Measurements from ENCODE around the gene COL4A4. TPM values are rescaled to one million over a fixed set of nuclear protein-coding genes. Genes with fewer than 3 reads are reported as not detected.
A peak's percentile ranks its signal among the peaks of the same experiment; 100 is the strongest.
"Not testable (repeated sequence)": the region's sequence is repeated elsewhere in the genome, so short reads cannot be mapped to it uniquely, and the experiment has no call there.

The COL4A4 gene
- polyA plus RNA-seq, 2 of the 4 experiments (the other 2 are of a cell fraction) = 1.7 to 6.8 TPM

DNA sequence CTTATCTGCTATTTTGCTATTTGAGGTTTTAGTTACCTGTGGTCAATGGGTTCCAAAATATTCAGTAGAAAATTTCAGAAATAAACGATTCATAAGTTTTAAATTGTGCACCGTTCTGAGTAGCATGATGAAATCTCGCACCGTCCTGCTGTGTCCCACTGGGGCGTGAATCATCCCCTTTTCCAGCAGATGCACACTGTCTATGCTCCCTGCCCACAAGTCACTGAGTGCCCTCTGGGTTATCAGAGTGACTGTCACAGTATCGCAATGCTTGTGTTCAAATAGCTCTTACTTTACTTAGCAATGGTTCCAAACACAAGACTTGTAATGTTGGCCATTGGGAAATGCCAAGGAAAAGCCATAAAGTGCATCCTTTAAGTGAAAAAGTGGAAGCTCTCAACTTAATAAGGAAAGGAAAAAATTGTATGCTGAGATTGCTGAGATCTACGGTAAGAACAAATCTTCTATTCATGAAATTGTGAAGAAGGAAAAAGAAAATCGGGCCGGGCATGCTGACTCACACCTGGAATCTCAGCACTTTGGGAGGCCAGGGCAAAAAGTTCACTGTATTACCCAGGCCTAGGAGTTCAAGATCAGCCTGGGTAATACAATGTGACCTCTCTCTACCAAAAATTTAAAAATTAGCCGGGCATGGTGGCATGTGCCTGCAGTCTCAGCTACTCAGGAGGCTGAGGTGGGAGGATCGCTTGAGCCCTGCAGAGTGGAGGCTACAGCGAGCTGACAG lies 13.8 kb upstream of the COL4A4 start:
- ChIA-PET POLR2A (no interaction called here), CTCF (interaction anchor here (0.6 to 2.2 kb wide), 5 partner anchors 9 to 71 kb away, joined by 3 to 8 read pairs (median 3); no protein-coding TSS in a partner anchor)
- TF ChIP-seq GATA3 (IDR thresholded peaks at IDR 0.05; ENCODE audit: borderline replicate concordance) (no peak), RARB (CRISPR knock-in tag; IDR thresholded peaks at IDR 0.05) (no peak), NFE2L2 (conservative IDR thresholded peaks at IDR 0.05; ENCODE audit: low read length) (no peak), HEYL (CRISPR knock-in tag; IDR thresholded peaks at IDR 0.05) (no peak)
- no peak overlapping the region for H3K27ac ChIP-seq
- no peak overlapping the region for H3K4me3 ChIP-seq
- peaks cover 27% of the 10 kb centered on the region for H3K4me1 ChIP-seq
- no peak for DNase-seq (ENCODE audit: low read depth in 1 of 2, low spot score in 1 of 2)
- no peak overlapping the region for H3K4me2 ChIP-seq
- no peak for ATAC-seq
- no peaks in the 10 kb centered on the region for H3K9me3 ChIP-seq
- 86% methylated on average over 12 of the region's 12 CpGs for WGBS (ENCODE audit: missing lambda C conversion rate)
- FAIRE-seq = no peak

DNA sequence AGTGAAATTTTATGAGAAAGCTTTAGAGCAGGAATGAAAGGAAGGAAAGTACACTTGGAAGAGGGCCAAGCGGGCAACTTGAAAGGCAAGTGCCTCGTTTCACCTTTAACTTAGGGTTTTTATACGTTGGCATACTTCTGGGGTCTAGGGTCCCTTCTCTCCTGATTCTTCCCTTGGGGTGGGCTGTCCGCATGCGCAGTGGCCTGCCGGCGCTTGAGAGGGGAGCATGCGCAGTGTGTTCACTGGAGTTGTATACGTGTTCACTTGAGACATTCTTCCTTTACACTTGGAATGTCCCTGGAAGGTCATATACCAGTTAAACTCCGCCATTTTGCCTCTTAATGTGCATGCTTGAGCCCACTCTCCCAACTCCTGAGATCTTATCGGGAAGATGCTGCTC lies 7.8 kb upstream of the COL4A4 start:
- POLR2A ChIA-PET; H3K4me3 ChIP-seq; FAIRE-seq; CTCF ChIA-PET; H3K4me1 ChIP-seq; H3K27ac ChIP-seq; H3K4me2 ChIP-seq; ATAC-seq; H3K9me3 ChIP-seq; DNase-seq (ENCODE audit: low read depth in 1 of 2, low spot score in 1 of 2): not testable (repeated sequence)
- 92% methylated on average over 11 of the region's 11 CpGs for WGBS (ENCODE audit: missing lambda C conversion rate)

DNA sequence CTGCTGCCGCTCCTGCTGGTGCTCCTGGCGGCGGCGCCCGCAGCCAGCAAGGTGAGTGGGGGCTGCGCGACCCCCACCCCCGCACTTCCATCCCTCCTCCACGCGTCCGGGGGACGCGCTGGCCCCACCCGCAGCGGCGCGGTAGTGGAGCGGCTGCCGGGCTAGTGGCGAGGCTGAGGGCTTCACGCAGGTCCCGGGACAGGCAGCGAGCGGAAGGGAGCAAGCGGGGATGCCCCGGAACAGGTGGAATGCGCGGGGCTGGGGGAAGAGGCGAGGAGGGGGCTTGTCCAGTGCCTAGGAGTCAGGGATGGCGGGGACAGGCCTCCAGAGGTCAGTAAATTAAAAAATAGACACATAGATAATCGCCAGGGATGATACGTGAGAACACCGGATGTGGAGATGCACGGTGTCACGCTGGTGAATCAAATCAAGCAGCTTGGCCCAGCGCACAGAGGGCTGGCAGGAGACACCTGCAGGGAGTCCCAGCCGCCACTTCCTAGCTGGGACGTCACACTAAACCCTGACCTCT lies 822 bp upstream of the COL4A4 start:
- ChIA-PET POLR2A (no interaction called here), CTCF (interaction anchor here (0.7 kb wide), 1 partner anchor 73 kb away, joined by 3 read pairs; no protein-coding TSS in a partner anchor)
- no peak for FAIRE-seq
- peak; percentile 72 to 73 for ATAC-seq
- peaks cover 8% of the 10 kb centered on the region; the same call in 1 of the 3 replicates for H3K4me1 ChIP-seq
- H3K4me2 ChIP-seq = peak overlapping the region; percentile 96
- peak overlapping the region; percentile 77 to 79 for H3K27ac ChIP-seq
- DNase-seq (ENCODE audit: low read depth in 1 of 2, low spot score in 1 of 2) = peak; percentile 46 to 67
- no peak for TF ChIP-seq RCOR1 (IDR thresholded peaks at IDR 0.05; ENCODE audit: low read depth, low read length)
- 0 out of 2 replicates have a peak, but pooled peaks have one; percentile 77 for TF ChIP-seq RNF2 (IDR thresholded peaks at IDR 0.05; ENCODE audit: borderline replicate concordance, low read depth)
- H3K4me3 ChIP-seq = peak overlapping the region; percentile 81
- WGBS (ENCODE audit: missing lambda C conversion rate) = under 1% methylated on average over 15 of the region's 38 CpGs
- H3K9me3 ChIP-seq = peaks cover 9% of the 10 kb centered on the region

DNA sequence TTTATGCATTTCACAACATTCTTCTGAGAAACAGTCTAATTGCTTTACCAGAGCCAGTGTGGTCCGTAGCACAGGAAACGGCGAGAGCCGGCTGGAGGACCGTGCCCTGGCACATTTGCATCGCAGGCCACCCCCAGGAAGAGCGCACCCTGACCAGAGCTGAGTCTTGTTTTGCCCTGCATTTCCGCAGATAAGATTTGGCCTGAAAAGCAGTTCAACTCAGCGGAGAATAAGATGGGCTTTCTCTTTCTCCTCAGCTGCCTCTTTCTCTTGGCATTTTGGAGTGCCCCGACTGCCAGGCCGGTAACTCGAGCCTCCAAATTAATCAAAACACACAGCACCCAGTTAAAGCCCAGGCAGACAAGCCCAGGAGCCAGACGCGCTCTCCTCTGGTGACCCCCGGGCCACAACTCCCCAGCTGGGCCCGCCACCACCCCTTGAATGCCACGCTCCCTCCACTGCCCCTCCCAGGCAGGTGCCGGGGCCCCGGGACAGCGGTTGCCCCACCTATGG lies 464 bp downstream of the COL4A4 start:
- ChIA-PET CTCF (interaction anchor here (1.3 to 1.7 kb wide), 2 partner anchors 32 to 75 kb away, joined by 4 to 6 read pairs; no protein-coding TSS in a partner anchor), POLR2A (no interaction called here)
- DNase-seq (ENCODE audit: low read depth in 1 of 2, low spot score in 1 of 2) (peak; percentile 26 to 29), FAIRE-seq (no peak), ATAC-seq (peak; percentile 39 to 58; a peak in 5 of 6 replicates)
- Histone ChIP-seq H3K27ac (peak overlapping the region; percentile 77 to 79), H3K4me3 (peak overlapping the region; percentile 81), H3K4me2 (peak overlapping the region; percentile 96), H3K9me3 (peaks cover 9% of the 10 kb centered on the region), H3K4me1 (peaks cover 8% of the 10 kb centered on the region; the same call in 1 of the 3 replicates)
- WGBS (ENCODE audit: missing lambda C conversion rate) = 6% methylated on average over 14 of the region's 20 CpGs
- TF ChIP-seq FOXS1 (CRISPR knock-in tag; IDR thresholded peaks at IDR 0.05) (no peak), RCOR1 (IDR thresholded peaks at IDR 0.05; ENCODE audit: low read depth, low read length) (no peak), RARB (CRISPR knock-in tag; IDR thresholded peaks at IDR 0.05) (no peak), EHMT2 (IDR thresholded peaks at IDR 0.05; ENCODE audit: low read depth) (no peak), ZC3H11A (IDR thresholded peaks at IDR 0.05) (no peak), HOXA7 (CRISPR knock-in tag; IDR thresholded peaks at IDR 0.05) (no peak), MAZ (IDR thresholded peaks at IDR 0.05; ENCODE audit: borderline replicate concordance, low read depth, low read length) (no peak), NFE2L2 (conservative IDR thresholded peaks at IDR 0.05; ENCODE audit: low read length) (no peak), NR3C1 (IDR thresholded peaks at IDR 0.05) (no peak), FOSB (CRISPR knock-in tag; IDR thresholded peaks at IDR 0.05) (no peak), FOSL2 (IDR thresholded peaks at IDR 0.05) (no peak), FOSL2 (CRISPR knock-in tag; IDR thresholded peaks at IDR 0.05) (no peak), POLR2A (IDR thresholded peaks at IDR 0.05; ENCODE audit: low read length) (no peak), ZNF302 (CRISPR knock-in tag; IDR thresholded peaks at IDR 0.05) (no peak), GATA3 (IDR thresholded peaks at IDR 0.05; ENCODE audit: borderline replicate concordance) (no peak), JUN (IDR thresholded peaks at IDR 0.05) (no peak)
- TF ChIP-seq, protein P1, sequence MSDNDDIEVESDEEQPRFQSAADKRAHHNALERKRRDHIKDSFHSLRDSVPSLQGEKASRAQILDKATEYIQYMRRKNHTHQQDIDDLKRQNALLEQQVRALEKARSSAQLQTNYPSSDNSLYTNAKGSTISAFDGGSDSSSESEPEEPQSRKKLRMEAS (IDR thresholded peaks at IDR 0.05) = no peak; the same call in 1 of the 2 replicates
- TF ChIP-seq, protein P2, sequence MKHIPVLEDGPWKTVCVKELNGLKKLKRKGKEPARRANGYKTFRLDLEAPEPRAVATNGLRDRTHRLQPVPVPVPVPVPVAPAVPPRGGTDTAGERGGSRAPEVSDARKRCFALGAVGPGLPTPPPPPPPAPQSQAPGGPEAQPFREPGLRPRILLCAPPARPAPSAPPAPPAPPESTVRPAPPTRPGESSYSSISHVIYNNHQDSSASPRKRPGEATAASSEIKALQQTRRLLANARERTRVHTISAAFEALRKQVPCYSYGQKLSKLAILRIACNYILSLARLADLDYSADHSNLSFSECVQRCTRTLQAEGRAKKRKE (CRISPR knock-in tag; IDR thresholded peaks at IDR 0.05; ENCODE audit: low read depth) = no peak
- TF ChIP-seq, protein P3, sequence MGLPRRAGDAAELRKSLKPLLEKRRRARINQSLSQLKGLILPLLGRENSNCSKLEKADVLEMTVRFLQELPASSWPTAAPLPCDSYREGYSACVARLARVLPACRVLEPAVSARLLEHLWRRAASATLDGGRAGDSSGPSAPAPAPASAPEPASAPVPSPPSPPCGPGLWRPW (IDR thresholded peaks at IDR 0.05) = no peak
- TF ChIP-seq, protein P4, sequence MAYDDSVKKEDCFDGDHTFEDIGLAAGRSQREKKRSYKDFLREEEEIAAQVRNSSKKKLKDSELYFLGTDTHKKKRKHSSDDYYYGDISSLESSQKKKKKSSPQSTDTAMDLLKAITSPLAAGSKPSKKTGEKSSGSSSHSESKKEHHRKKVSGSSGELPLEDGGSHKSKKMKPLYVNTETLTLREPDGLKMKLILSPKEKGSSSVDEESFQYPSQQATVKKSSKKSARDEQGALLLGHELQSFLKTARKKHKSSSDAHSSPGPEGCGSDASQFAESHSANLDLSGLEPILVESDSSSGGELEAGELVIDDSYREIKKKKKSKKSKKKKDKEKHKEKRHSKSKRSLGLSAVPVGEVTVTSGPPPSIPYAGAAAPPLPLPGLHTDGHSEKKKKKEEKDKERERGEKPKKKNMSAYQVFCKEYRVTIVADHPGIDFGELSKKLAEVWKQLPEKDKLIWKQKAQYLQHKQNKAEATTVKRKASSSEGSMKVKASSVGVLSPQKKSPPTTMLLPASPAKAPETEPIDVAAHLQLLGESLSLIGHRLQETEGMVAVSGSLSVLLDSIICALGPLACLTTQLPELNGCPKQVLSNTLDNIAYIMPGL (CRISPR knock-in tag; IDR thresholded peaks at IDR 0.05; ENCODE audit: borderline replicate concordance) = no peak
- TF ChIP-seq, protein P5, sequence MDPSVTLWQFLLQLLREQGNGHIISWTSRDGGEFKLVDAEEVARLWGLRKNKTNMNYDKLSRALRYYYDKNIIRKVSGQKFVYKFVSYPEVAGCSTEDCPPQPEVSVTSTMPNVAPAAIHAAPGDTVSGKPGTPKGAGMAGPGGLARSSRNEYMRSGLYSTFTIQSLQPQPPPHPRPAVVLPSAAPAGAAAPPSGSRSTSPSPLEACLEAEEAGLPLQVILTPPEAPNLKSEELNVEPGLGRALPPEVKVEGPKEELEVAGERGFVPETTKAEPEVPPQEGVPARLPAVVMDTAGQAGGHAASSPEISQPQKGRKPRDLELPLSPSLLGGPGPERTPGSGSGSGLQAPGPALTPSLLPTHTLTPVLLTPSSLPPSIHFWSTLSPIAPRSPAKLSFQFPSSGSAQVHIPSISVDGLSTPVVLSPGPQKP (IDR thresholded peaks at IDR 0.05; ENCODE audit: low read depth, low read length) = no peak
